Measurements from ENCODE around the gene CD99. TPM values are rescaled to one million over a fixed set of nuclear protein-coding genes. Genes with fewer than 3 reads are reported as not detected.
"Not testable (repeated sequence)": the region's sequence is repeated elsewhere in the genome, so short reads cannot be mapped to it uniquely, and the experiment has no call there.

The CD99 gene
- total RNA-seq, 2 donors from 2014 or later, result 126 to 183 TPM

DNA sequence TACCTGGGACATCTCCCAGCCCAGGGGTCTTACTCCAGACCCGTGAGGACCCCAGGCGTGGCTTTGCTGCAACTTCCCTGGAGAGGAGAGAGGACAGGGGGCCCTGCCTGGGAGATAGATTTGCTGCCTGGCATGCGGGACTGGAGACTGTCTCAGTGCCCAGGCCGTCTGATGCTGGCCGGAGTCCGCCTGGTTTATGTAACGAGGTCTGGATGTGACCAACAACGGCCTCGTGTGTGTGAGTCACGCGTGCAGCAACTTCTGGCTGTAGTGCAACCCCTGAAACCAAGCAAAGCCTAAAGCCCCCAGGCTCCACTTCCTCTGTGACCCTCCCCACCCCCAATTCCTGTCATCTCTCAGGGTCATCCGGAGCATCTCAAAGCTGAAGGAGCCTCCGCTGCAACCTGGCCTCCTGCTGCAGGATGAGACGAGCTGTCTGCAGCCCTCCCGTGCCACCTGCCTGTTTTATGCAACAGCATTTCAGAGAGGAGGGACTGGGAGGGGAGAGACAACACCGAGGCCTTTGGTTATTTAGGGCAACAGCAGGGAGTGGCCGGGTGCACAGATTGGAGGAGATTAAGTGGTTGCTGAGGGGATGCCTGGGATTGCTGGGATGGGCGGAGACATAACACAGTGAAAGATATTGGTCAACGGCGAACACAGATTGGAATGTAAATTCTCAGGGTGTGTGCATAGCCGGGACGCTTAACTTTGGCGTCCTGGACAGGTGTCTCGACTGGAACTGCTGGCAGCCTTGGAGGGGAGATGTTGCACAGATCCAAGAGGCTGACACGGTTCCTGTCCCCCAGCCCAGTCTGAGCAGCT is 76.7 kb downstream of the CD99 start:
- intact Hi-C loops (cut with DNase I), result no loop called here
- Histone ChIP-seq H3K4me3 (no peak overlapping the region), H3K27me3 (no peaks in the 10 kb centered on the region), H3K4me1 (peaks cover 2% of the 10 kb centered on the region), H3K27ac (no peak overlapping the region), H3K9me3 (no peaks in the 10 kb centered on the region), H3K36me3 (replicated peaks in 1 of 2; ENCODE audit: insufficient read depth in 1 of 2, low read depth in 2 of 2) (no peaks in the 10 kb centered on the region)
- 57 to 65% methylated on average over 13 to 25 of the region's 25 CpGs for WGBS, 2 donors
- ATAC-seq (no peak), DNase-seq (peak in 2 of 4 donors; percentile 12 to 40)
- TF ChIP-seq POLR2A (IDR thresholded peaks at IDR 0.05), result no peak
- TF ChIP-seq, protein P1, sequence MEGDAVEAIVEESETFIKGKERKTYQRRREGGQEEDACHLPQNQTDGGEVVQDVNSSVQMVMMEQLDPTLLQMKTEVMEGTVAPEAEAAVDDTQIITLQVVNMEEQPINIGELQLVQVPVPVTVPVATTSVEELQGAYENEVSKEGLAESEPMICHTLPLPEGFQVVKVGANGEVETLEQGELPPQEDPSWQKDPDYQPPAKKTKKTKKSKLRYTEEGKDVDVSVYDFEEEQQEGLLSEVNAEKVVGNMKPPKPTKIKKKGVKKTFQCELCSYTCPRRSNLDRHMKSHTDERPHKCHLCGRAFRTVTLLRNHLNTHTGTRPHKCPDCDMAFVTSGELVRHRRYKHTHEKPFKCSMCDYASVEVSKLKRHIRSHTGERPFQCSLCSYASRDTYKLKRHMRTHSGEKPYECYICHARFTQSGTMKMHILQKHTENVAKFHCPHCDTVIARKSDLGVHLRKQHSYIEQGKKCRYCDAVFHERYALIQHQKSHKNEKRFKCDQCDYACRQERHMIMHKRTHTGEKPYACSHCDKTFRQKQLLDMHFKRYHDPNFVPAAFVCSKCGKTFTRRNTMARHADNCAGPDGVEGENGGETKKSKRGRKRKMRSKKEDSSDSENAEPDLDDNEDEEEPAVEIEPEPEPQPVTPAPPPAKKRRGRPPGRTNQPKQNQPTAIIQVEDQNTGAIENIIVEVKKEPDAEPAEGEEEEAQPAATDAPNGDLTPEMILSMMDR (IDR thresholded peaks at IDR 0.05), result no peak

DNA sequence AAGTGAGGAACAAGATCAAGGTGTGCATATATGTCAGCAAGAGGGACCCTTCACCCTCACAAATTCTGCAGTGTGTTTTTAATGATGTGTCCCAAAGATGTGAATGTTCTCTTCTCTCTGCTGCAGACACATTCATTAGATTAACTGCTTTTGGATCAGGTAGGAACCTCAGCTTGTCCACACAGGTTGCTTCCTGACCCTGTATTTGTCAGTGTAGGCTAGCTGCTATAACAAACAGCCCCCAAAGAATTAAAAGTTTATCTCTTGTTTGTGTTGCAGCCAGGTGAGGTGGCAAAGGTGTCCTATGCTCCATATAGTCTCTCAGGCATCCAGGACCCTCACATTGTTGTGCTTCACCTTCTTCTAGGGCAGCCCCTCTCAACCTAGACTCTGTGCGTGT is 78.5 kb downstream of the CD99 start:
- Histone ChIP-seq H3K9me3 (no peaks in the 10 kb centered on the region), H3K27ac (no peak overlapping the region), H3K4me3 (no peak overlapping the region), H3K4me1 (no peaks in the 10 kb centered on the region), H3K36me3 (replicated peaks in 1 of 2; ENCODE audit: insufficient read depth in 1 of 2, low read depth in 2 of 2) (no peaks in the 10 kb centered on the region), H3K27me3 (no peaks in the 10 kb centered on the region)
- intact Hi-C loops (cut with DNase I), result no loop called here
- ATAC-seq (no peak), DNase-seq (no peak)
- WGBS, 2 donors, result 100% methylated on average over 1 of the region's 1 CpG
- no peak for TF ChIP-seq POLR2A (IDR thresholded peaks at IDR 0.05)
- TF ChIP-seq, protein P1 (IDR thresholded peaks at IDR 0.05), result no peak

DNA sequence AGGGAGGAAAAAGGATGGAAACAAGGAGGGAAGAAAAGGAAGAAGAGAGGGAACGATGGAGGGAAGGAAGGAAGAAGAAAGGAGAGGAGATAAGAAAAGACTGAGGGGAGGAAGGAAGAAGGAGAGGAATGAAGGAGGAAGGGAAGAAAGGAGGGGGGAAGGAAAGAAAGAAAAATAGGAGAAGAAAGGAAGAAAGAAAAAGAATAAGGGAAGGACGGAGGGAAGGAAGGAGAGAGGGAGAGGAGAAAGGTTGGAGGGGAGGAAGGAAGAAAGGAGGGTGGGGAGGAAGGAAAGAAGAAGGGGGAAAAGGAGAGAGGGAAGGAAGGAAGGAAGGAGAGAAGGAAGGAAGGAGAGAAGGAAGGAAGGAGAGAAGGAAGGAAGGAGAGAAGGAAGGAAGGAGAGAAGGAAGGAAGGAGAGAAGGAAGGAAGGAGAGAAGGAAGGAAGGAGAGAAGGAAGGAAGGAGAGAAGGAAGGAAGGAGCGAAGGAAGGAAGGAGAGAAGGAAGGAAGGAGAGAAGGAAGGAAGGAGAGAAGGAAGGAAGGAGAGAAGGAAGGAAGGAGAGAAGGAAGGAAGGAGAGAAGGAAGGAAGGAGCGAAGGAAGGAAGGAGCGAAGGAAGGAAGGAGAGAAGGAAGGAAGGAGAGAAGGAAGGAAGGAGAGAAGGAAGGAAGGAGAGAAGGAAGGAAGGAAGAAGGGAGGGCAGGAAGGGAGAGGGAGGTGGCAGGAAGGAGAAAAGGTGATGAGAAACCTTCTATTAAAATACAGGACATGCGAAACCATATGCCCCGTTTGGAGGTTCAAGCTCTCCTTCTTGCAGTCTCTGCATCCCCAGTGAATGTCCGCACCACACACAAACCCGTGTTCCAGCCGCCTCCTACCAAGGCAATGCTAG is 82.3 kb downstream of the CD99 start:
- H3K36me3 ChIP-seq (replicated peaks in 1 of 2; ENCODE audit: insufficient read depth in 1 of 2, low read depth in 2 of 2); H3K27ac ChIP-seq; H3K27me3 ChIP-seq; ATAC-seq; intact Hi-C loops (cut with DNase I); H3K9me3 ChIP-seq; DNase-seq; H3K4me3 ChIP-seq; H3K4me1 ChIP-seq: not testable (repeated sequence)
- WGBS, 2 donors, result 70 to 81% methylated on average over 7 to 8 of the region's 10 CpGs

DNA sequence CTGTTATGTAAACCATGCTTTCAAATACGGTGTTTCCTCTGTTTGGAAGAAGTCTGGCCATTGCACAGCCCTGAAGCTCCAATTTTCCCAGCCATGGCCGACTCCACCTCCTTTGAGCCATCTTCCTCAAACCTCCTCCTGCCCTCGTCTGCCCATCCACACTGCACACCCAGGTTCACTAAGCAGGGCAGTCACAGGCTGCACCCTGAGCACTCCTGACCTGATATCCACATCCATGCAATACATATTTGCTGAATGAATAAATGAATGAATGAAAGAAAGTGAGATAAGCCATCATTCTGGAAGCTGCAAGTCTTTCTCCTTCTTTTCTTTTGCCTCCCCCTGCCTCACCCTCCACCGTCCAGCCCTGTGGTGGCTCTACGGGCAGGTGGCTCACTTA is 83.0 kb downstream of the CD99 start:
- WGBS, 2 donors, result 84 to 88% methylated on average over 5 of the region's 5 CpGs
- DNase-seq (no peak), ATAC-seq (no peak)
- Histone ChIP-seq H3K4me3 (no peak overlapping the region), H3K27ac (no peak overlapping the region), H3K27me3 (no peaks in the 10 kb centered on the region), H3K36me3 (replicated peaks in 1 of 2; ENCODE audit: insufficient read depth in 1 of 2, low read depth in 2 of 2) (no peaks in the 10 kb centered on the region), H3K4me1 (no peaks in the 10 kb centered on the region), H3K9me3 (no peaks in the 10 kb centered on the region)
- intact Hi-C loops (cut with DNase I), result no loop called here
- TF ChIP-seq POLR2A (IDR thresholded peaks at IDR 0.05), result no peak
- TF ChIP-seq, protein P1 (IDR thresholded peaks at IDR 0.05), result no peak

DNA sequence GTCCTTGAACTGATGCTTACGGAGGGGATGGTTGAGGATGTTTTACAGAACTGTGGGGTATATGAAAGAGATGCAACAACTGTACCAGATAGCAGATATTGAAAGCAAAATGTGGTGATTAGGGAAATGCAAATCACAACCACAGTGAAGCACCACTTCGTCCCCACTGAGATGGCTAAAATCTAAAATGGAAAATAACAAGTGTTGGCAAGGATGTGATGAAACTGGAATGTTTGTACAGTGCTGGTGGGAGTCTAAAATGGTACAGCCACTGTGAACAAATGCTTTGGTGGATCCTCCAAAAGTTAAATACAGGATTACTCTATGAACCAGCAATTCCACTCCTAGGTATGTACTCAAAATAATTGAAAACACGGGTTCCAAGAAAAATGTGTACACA is 83.7 kb downstream of the CD99 start:
- no peak for TF ChIP-seq POLR2A (IDR thresholded peaks at IDR 0.05)
- TF ChIP-seq, protein P1 (IDR thresholded peaks at IDR 0.05), result no peak
- Histone ChIP-seq H3K4me1 (no peaks in the 10 kb centered on the region), H3K36me3 (replicated peaks in 1 of 2; ENCODE audit: insufficient read depth in 1 of 2, low read depth in 2 of 2) (no peaks in the 10 kb centered on the region), H3K27ac (no peak overlapping the region), H3K9me3 (no peaks in the 10 kb centered on the region), H3K4me3 (no peak overlapping the region), H3K27me3 (no peaks in the 10 kb centered on the region)
- ATAC-seq (no peak), DNase-seq (no peak)
- intact Hi-C loops (cut with DNase I), result no loop called here
- WGBS, 2 donors, result 92 to 96% methylated on average over 3 of the region's 3 CpGs

Measured in body of pancreas (tissue), 4 donors.